ENCODE measurements around the gene OR1M1. TPM values are rescaled to one million over a fixed set of nuclear protein-coding genes. Genes with fewer than 3 reads are reported as not detected.

Gene OR1M1
- total RNA-seq, 3 donors from 2014 or later (not counting 1 experiment from before 2014, with no cell fraction given): not detected

GRCh38 chr19:9132422-9132821 is 45.6 kb downstream of the OR1M1 start:
- H3K27ac Mint-ChIP-seq: no peak overlapping the region
- intact Hi-C loops (cut with micrococcal nuclease): no loop called here
- H3K4me1 Mint-ChIP-seq: peaks cover 0 to 8% of the 10 kb centered on the region in 2 donors
- 68% methylated on average over 5 of the region's 5 CpGs for WGBS (ENCODE audit: insufficient coverage)
- Histone ChIP-seq H3K4me1 (ENCODE audit: control insufficient read depth, insufficient read depth, low read length) (no peaks in the 10 kb centered on the region), H3K27ac (ENCODE audit: low read length) (no peak overlapping the region), H3K36me3 (ENCODE audit: control insufficient read depth, insufficient read depth, low read length) (no peaks in the 10 kb centered on the region), H3K27me3 (ENCODE audit: control insufficient read depth, insufficient read depth, low read length) (peaks cover 4% of the 10 kb centered on the region), H3K9me3 (ENCODE audit: control insufficient read depth, insufficient read depth, low read length) (no peaks in the 10 kb centered on the region), H3K4me3 (ENCODE audit: low read length) (no peak overlapping the region)
- peaks cover 6% of the 10 kb centered on the region in 2 donors for H3K27me3 Mint-ChIP-seq (ENCODE audit: low read depth in 2 of 2)
- no peaks in the 10 kb centered on the region for H3K9me3 Mint-ChIP-seq
- no peak overlapping the region for H3K4me3 Mint-ChIP-seq
- TF ChIP-seq CTCF (IDR thresholded peaks at IDR 0.05): no peak
- ATAC-seq (no peak), DNase-seq (no peak)
- no peaks in the 10 kb centered on the region for H3K36me3 Mint-ChIP-seq

- DNase-seq: no peak
- Histone ChIP-seq H3K27me3 (ENCODE audit: control insufficient read depth, insufficient read depth, low read length) (no peaks in the 10 kb centered on the region), H3K4me3 (ENCODE audit: low read length) (peak overlapping the region; percentile 97), H3K9me3 (ENCODE audit: control insufficient read depth, insufficient read depth, low read length) (peaks cover under 1% of the 10 kb centered on the region), H3K4me1 (ENCODE audit: control insufficient read depth, insufficient read depth, low read length) (peaks cover 13% of the 10 kb centered on the region), H3K36me3 (ENCODE audit: control insufficient read depth, insufficient read depth, low read length) (no peaks in the 10 kb centered on the region), H3K27ac (ENCODE audit: low read length) (peak overlapping the region; percentile 91)
- Mint-ChIP-seq H3K4me3 (peak overlapping the region; percentile 98), H3K9me3 (peaks cover 0 to under 1% of the 10 kb centered on the region in 2 donors), H3K36me3 (peaks cover 4% of the 10 kb centered on the region), H3K27me3 (ENCODE audit: low read depth in 2 of 2) (peaks cover 0 to 3% of the 10 kb centered on the region in 2 donors), H3K27ac (peak overlapping the region; percentile 95 to 99), H3K4me1 (peaks cover 35 to 44% of the 10 kb centered on the region in 2 donors)
- intact Hi-C loops (cut with micrococcal nuclease): loop anchor here (1.0 to 10.0 kb wide), 5 partner anchors 168 to 888 kb away; partner anchors contain the start of genes ZNF266, ZNF561 and ZNF699
- 38% methylated on average over 7 of the region's 8 CpGs for WGBS (ENCODE audit: insufficient coverage)
- ATAC-seq: peak in 1 of 3 donors; percentile 6
- no peak for TF ChIP-seq CTCF (IDR thresholded peaks at IDR 0.05)
These were observed 52.8 kb downstream of the OR1M1 start for GRCh38 chr19:9139609-9140158.

- peaks cover 7% of the 10 kb centered on the region for H3K9me3 ChIP-seq (ENCODE audit: control insufficient read depth, insufficient read depth, low read length)
- ATAC-seq: peak; percentile 95 to 96 (median 96)
- peak; percentile 85 to 96 for DNase-seq
- H3K27me3 ChIP-seq (ENCODE audit: control insufficient read depth, insufficient read depth, low read length): no peaks in the 10 kb centered on the region
- peaks cover 13% of the 10 kb centered on the region for H3K4me1 ChIP-seq (ENCODE audit: control insufficient read depth, insufficient read depth, low read length)
- no peaks in the 10 kb centered on the region for H3K36me3 ChIP-seq (ENCODE audit: control insufficient read depth, insufficient read depth, low read length)
- intact Hi-C loops (cut with micrococcal nuclease): loop anchor here (1.0 to 10.0 kb wide), 4 partner anchors 167 to 656 kb away; partner anchors contain the start of genes ZNF266, ZNF561 and ZNF699
- H3K36me3 Mint-ChIP-seq: peaks cover 11% of the 10 kb centered on the region
- peak within 1 kb of the TSS; percentile 91 for H3K27ac ChIP-seq (ENCODE audit: low read length)
- H3K9me3 Mint-ChIP-seq: peaks cover 0 to 3% of the 10 kb centered on the region in 2 donors
- H3K4me3 Mint-ChIP-seq: peak within 1 kb of the TSS; percentile 98
- H3K4me3 ChIP-seq (ENCODE audit: low read length): peak within 1 kb of the TSS; percentile 97
- H3K27ac Mint-ChIP-seq: peak within 1 kb of the TSS; percentile 95 to 99
- under 1% methylated on average over 38 of the region's 43 CpGs for WGBS (ENCODE audit: insufficient coverage)
- H3K27me3 Mint-ChIP-seq (ENCODE audit: low read depth in 2 of 2): peaks cover 0 to 2% of the 10 kb centered on the region in 2 donors
- TF ChIP-seq CTCF (IDR thresholded peaks at IDR 0.05): no peak
- peaks cover 35 to 46% of the 10 kb centered on the region in 2 donors for H3K4me1 Mint-ChIP-seq
These were observed 53.5 kb downstream of the OR1M1 start, which contains the start of gene ZNF317 for GRCh38 chr19:9140159-9140874. ZNF317 (plus strand) TSS chr19:9140397; CDS start chr19:9156017, 15,620 bp downstream.
